Measurements from ENCODE around the gene GPR3.
"Not testable (repeated sequence)": the region's sequence is repeated elsewhere in the genome, so short reads cannot be mapped to it uniquely, and the experiment has no call there.

GPR3 gene

GRCh38 chr1:27427329-27427728, 34.9 kb downstream of the GPR3 start:
- Histone ChIP-seq H3K9me3 (replicated peaks; ENCODE audit: low read length) (no peaks in the 10 kb centered on the region), H3K4me1 (ENCODE audit: control insufficient read depth, insufficient read depth, low read length) (peaks cover 33% of the 10 kb centered on the region), H3K4me3 (ENCODE audit: low read length) (no peak overlapping the region), H3K27me3 (ENCODE audit: control insufficient read depth, insufficient read depth, low read length) (no peaks in the 10 kb centered on the region), H3K9ac (ENCODE audit: low read depth, low read length) (no peak overlapping the region), H3K4me2 (ENCODE audit: low read length) (no peak overlapping the region), H3K36me3 (ENCODE audit: insufficient read depth, low read length) (peaks cover 25% of the 10 kb centered on the region)

- H3K27me3 ChIP-seq (ENCODE audit: control insufficient read depth, insufficient read depth, low read length): no peaks in the 10 kb centered on the region
- H3K9me3 ChIP-seq (replicated peaks; ENCODE audit: low read length): no peaks in the 10 kb centered on the region
- peak overlapping the region; percentile 19 for H3K4me3 ChIP-seq (ENCODE audit: low read length)
- H3K36me3 ChIP-seq (ENCODE audit: insufficient read depth, low read length): peaks cover 25% of the 10 kb centered on the region
- H3K9ac ChIP-seq (ENCODE audit: low read depth, low read length): peak overlapping the region; percentile 34
- peak overlapping the region; percentile 62 for H3K4me2 ChIP-seq (ENCODE audit: low read length)
- peaks cover 33% of the 10 kb centered on the region for H3K4me1 ChIP-seq (ENCODE audit: control insufficient read depth, insufficient read depth, low read length)
Observed at GRCh38 chr1:27427816-27428315, 35.4 kb downstream of the GPR3 start.

GRCh38 chr1:27428316-27429028, 36.0 kb downstream of the GPR3 start:
- H3K4me3 ChIP-seq (ENCODE audit: low read length): peak overlapping the region; percentile 28
- H3K9me3 ChIP-seq (replicated peaks; ENCODE audit: low read length): no peaks in the 10 kb centered on the region
- peak overlapping the region; percentile 62 for H3K4me2 ChIP-seq (ENCODE audit: low read length)
- H3K9ac ChIP-seq (ENCODE audit: low read depth, low read length): peak overlapping the region; percentile 34
- peaks cover 33% of the 10 kb centered on the region for H3K4me1 ChIP-seq (ENCODE audit: control insufficient read depth, insufficient read depth, low read length)
- peaks cover 25% of the 10 kb centered on the region for H3K36me3 ChIP-seq (ENCODE audit: insufficient read depth, low read length)
- no peaks in the 10 kb centered on the region for H3K27me3 ChIP-seq (ENCODE audit: control insufficient read depth, insufficient read depth, low read length)

GRCh38 chr1:27429029-27429425, 36.6 kb downstream of the GPR3 start:
- Histone ChIP-seq H3K27me3 (ENCODE audit: control insufficient read depth, insufficient read depth, low read length) (no peaks in the 10 kb centered on the region), H3K4me1 (ENCODE audit: control insufficient read depth, insufficient read depth, low read length) (peaks cover 33% of the 10 kb centered on the region), H3K9ac (ENCODE audit: low read depth, low read length) (no peak overlapping the region), H3K36me3 (ENCODE audit: insufficient read depth, low read length) (peaks cover 25% of the 10 kb centered on the region), H3K4me2 (ENCODE audit: low read length) (peak overlapping the region; percentile 62), H3K9me3 (replicated peaks; ENCODE audit: low read length) (no peaks in the 10 kb centered on the region), H3K4me3 (ENCODE audit: low read length) (no peak overlapping the region)

GRCh38 chr1:27430903-27431600, 38.6 kb downstream of the GPR3 start:
- Histone ChIP-seq H3K9ac (ENCODE audit: low read depth, low read length) (no peak overlapping the region), H3K27me3 (ENCODE audit: control insufficient read depth, insufficient read depth, low read length) (no peaks in the 10 kb centered on the region), H3K4me3 (ENCODE audit: low read length) (no peak overlapping the region), H3K4me2 (ENCODE audit: low read length) (peak overlapping the region; percentile 22), H3K36me3 (ENCODE audit: insufficient read depth, low read length) (peaks cover 18% of the 10 kb centered on the region), H3K9me3 (replicated peaks; ENCODE audit: low read length) (no peaks in the 10 kb centered on the region), H3K4me1 (ENCODE audit: control insufficient read depth, insufficient read depth, low read length) (peaks cover 44% of the 10 kb centered on the region)

GRCh38 chr1:27431601-27431940, 39.1 kb downstream of the GPR3 start:
- Histone ChIP-seq H3K4me1 (ENCODE audit: control insufficient read depth, insufficient read depth, low read length) (peaks cover 49% of the 10 kb centered on the region), H3K9ac (ENCODE audit: low read depth, low read length) (no peak overlapping the region), H3K4me3 (ENCODE audit: low read length) (no peak overlapping the region)

GRCh38 chr1:27432725-27433124, 40.3 kb downstream of the GPR3 start:
- peaks cover 56% of the 10 kb centered on the region for H3K4me1 ChIP-seq (ENCODE audit: control insufficient read depth, insufficient read depth, low read length)
- H3K36me3 ChIP-seq (ENCODE audit: insufficient read depth, low read length): peaks cover 10% of the 10 kb centered on the region
- not testable (repeated sequence) for H3K9me3 ChIP-seq (replicated peaks; ENCODE audit: low read length); H3K4me2 ChIP-seq (ENCODE audit: low read length); H3K27me3 ChIP-seq (ENCODE audit: control insufficient read depth, insufficient read depth, low read length); H3K9ac ChIP-seq (ENCODE audit: low read depth, low read length); H3K4me3 ChIP-seq (ENCODE audit: low read length)

More at GRCh38 chr1:27431601-27431940, 39.1 kb downstream of the GPR3 start:
- no peak overlapping the region for H3K4me2 ChIP-seq (ENCODE audit: low read length)
- H3K36me3 ChIP-seq (ENCODE audit: insufficient read depth, low read length): peaks cover 18% of the 10 kb centered on the region
- no peaks in the 10 kb centered on the region for H3K27me3 ChIP-seq (ENCODE audit: control insufficient read depth, insufficient read depth, low read length)
- H3K9me3 ChIP-seq (replicated peaks; ENCODE audit: low read length): no peaks in the 10 kb centered on the region

GRCh38 chr1:27433706-27434105, 41.3 kb downstream of the GPR3 start:
- Histone ChIP-seq H3K27me3 (ENCODE audit: control insufficient read depth, insufficient read depth, low read length) (no peaks in the 10 kb centered on the region), H3K36me3 (ENCODE audit: insufficient read depth, low read length) (peaks cover under 1% of the 10 kb centered on the region), H3K4me2 (ENCODE audit: low read length) (no peak overlapping the region), H3K9ac (ENCODE audit: low read depth, low read length) (no peak overlapping the region), H3K4me1 (ENCODE audit: control insufficient read depth, insufficient read depth, low read length) (peaks cover 56% of the 10 kb centered on the region), H3K9me3 (replicated peaks; ENCODE audit: low read length) (no peaks in the 10 kb centered on the region), H3K4me3 (ENCODE audit: low read length) (no peak overlapping the region)

GRCh38 chr1:27435566-27436203, 43.3 kb downstream of the GPR3 start:
- no peaks in the 10 kb centered on the region for H3K36me3 ChIP-seq (ENCODE audit: insufficient read depth, low read length)
- H3K27me3 ChIP-seq (ENCODE audit: control insufficient read depth, insufficient read depth, low read length): no peaks in the 10 kb centered on the region
- H3K9me3 ChIP-seq (replicated peaks; ENCODE audit: low read length): no peaks in the 10 kb centered on the region
- H3K4me2 ChIP-seq (ENCODE audit: low read length): peak overlapping the region; percentile 68
- peak overlapping the region; percentile 3 for H3K4me3 ChIP-seq (ENCODE audit: low read length)
- H3K4me1 ChIP-seq (ENCODE audit: control insufficient read depth, insufficient read depth, low read length): peaks cover 53% of the 10 kb centered on the region
- no peak overlapping the region for H3K9ac ChIP-seq (ENCODE audit: low read depth, low read length)

GRCh38 chr1:27436204-27437159, 44.1 kb downstream of the GPR3 start:
- no peaks in the 10 kb centered on the region for H3K9me3 ChIP-seq (replicated peaks; ENCODE audit: low read length)
- peak overlapping the region; percentile 23 for H3K4me3 ChIP-seq (ENCODE audit: low read length)
- no peaks in the 10 kb centered on the region for H3K36me3 ChIP-seq (ENCODE audit: insufficient read depth, low read length)
- H3K27me3 ChIP-seq (ENCODE audit: control insufficient read depth, insufficient read depth, low read length): no peaks in the 10 kb centered on the region
- peak overlapping the region; percentile 68 for H3K4me2 ChIP-seq (ENCODE audit: low read length)
- H3K9ac ChIP-seq (ENCODE audit: low read depth, low read length): peak overlapping the region; percentile 1
- H3K4me1 ChIP-seq (ENCODE audit: control insufficient read depth, insufficient read depth, low read length): peaks cover 45% of the 10 kb centered on the region

GRCh38 chr1:27438621-27439061, 46.2 kb downstream of the GPR3 start:
- H3K9me3 ChIP-seq (replicated peaks; ENCODE audit: low read length): no peaks in the 10 kb centered on the region
- no peaks in the 10 kb centered on the region for H3K36me3 ChIP-seq (ENCODE audit: insufficient read depth, low read length)
- H3K27me3 ChIP-seq (ENCODE audit: control insufficient read depth, insufficient read depth, low read length): no peaks in the 10 kb centered on the region
- H3K4me3 ChIP-seq (ENCODE audit: low read length): no peak overlapping the region
- H3K4me1 ChIP-seq (ENCODE audit: control insufficient read depth, insufficient read depth, low read length): peaks cover 42% of the 10 kb centered on the region
- H3K9ac ChIP-seq (ENCODE audit: low read depth, low read length): no peak overlapping the region
- no peak overlapping the region for H3K4me2 ChIP-seq (ENCODE audit: low read length)
